SW 1271 (cell line): Measurements from ENCODE around the gene MFN2.

Source experiments
- DNase-seq, 2 experiments: peaks; one replicate each; lab custom pipeline; 2025; lab: John Stamatoyannopoulos, UW

The MFN2 gene

DNA sequence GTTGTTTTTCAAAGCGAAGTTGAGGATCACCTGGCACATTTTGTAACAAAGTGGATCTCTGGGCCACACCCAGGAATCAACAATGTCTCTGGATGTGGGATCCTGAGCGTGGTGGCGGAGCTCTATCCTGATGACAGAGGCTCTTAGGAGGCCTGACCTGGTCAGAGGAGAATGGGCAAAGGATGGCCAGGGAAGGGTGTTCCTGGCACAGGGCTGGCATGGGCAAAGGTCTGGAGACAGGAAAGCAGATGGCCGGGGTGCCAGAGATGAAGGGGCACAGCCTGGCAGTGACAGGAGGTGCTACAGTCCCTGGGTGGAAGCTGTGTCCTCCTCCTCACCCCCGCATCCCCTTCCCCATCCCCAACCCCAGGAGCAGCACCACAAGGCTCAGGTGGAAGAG lies 20.0 kb upstream of the MFN2 start:
- no peak for DNase-seq

DNA sequence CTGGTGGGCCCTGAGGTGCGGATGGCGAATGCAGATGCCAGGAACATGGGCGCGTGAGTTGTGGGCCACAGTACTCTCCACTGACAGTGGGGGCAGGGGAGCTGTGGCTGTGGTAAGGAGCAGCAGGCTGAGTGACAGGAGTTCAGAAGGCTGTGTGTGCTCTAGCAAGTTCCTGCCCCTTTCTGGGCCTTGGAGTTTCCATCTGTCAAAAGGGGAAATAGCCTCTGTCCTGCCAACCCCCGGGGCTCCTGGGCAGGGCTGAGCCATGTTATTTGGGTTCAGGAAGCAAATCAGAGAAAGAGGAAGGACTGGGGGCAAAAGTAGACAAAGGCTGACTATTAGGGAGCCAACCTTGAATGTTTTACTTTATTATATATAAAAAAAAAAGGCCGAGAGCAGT lies 19.5 kb upstream of the MFN2 start:
- no peak for DNase-seq

DNA sequence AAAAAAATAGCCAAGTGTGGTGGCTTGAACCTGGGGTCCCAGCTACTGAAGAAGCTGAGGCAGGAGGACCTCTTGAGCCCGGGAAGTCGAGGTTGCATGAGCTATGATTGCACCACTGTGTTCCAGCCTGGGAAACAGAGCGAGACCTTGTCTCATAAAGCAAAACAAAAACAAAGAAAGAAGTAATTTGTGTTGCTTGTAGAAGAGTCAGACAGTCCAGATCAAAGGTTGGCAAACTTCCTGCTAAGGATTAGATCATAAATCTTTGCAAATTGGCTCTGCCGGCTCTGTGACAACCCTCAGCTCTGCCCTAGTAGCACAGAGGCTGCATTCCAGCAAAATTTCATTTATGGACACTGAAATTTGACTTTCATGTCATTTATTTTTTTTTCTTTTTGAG lies 19.0 kb upstream of the MFN2 start:
- no peak for DNase-seq

DNA sequence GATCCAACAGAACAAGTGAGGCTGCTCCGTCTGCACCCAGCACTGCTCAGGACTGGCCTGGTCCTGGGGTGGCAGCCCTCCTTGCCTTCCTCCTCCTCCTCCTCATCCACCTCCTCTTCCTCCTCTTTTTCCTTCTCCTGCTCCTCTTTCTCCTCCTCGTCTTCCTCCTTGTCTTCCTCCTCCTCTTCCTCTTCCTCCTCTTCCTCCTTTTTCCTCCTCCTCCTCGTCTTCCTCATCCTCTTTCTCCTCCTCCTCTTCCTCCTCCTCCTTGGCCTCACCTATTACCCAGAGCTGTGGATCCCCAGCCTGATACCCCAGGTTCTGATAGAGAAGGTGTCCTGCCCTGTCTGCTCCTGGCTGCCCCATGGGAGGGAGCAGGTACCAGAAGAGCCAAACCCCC lies 16.6 kb upstream of the MFN2 start:
- DNase-seq = no peak

DNA sequence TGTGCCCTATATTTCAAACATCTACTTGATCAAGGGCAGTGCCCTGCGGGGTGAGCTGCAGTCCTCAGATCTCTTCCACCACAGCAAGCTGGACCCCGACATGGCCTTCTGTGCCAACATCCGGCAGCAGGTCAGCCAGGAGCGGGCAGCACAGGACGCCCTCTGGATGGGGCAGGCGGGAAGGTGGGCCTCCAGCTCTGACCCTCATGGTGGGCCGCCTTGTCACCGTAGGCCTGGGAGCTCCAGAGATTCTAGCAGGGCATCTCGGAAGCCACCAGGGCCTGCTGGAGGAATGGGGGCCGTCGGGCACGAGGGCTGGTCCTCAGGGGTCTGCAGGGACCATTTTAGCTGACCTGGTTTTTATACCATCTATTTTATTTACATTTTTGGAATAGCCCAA lies 15.6 kb upstream of the MFN2 start:
- DNase-seq = no peak

DNA sequence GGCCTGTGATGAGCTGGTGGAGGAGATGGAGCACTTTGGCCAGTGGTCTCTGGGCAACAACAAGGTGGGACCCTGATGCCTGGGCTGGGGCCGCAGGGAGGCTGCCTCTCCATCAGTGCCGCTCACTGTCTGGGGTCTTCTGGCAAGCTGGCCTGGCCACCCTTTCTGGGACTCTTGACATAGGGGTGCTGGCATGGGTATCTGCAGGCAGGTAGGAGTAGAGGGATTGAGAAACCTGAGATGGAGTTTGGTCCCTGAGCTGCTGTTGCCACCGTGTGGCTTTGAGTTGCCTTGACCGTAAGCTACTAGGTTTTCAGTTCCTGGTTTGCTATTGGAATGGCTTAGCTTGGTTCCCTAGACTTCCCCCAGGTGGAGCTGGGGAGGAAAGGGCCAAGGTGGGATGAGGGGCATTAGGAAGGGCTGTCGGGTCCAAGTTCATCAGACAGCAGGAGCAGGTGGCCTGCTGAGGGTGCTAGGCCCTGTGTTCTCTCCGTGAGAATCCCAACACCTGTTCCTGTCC lies 13.2 kb upstream of the MFN2 start:
- peak; percentile 9 to 47 for DNase-seq

DNA sequence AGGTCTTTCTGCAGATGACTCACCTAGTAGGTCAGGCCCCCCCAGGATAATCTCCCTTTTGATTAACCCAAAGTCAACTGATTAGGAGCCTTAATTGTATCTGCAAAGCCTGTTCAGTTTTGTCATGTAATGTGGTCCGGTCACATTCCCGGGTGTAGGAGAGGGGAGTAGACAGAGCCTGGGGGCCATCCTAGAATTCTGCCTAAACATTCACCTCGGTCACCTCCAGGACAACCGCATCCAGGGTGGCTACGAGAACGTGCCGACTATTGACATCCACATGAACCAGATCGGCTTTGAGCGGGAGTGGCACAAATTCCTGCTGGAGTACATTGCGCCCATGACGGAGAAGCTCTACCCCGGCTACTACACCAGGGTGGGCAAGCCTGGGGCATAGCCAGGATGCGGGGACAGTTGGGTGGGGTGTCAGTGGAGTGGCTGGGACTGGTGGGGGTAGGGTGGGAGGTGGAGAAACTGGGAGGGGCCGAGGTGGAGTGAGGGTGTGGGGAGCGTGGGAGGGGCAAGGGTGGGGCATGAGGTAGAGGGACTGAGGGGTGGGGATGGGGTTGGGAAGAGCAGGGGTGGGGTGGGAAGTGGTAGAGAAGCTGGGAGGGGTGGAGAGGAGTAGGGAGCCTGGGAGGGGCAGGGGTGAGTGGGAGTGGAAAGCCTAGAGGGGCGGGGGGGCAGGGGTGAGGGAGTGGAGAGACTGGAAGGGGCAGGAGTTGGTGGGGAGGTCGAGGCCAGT lies 9.6 kb upstream of the MFN2 start:
- DNase-seq = no peak

DNA sequence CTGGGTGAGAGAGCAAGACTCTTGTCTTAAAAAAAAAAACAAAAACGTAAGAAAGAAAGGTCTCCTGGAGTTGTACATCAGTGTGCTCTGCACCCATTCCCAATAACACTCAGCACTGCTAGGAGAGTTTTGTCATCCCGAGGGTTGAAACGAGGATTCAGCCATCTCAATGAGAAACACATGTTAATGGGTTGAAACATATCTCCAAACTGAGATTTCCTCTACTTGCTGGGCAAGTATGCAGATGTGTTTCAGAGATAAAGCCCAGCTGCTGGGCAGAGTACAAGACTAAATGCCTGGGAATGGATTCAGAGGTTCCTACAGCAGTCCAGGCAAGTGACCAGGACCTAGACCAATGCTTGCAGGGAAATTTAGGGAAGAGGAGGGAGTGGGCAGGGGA lies 2.6 kb upstream of the MFN2 start:
- DNase-seq = no peak

DNA sequence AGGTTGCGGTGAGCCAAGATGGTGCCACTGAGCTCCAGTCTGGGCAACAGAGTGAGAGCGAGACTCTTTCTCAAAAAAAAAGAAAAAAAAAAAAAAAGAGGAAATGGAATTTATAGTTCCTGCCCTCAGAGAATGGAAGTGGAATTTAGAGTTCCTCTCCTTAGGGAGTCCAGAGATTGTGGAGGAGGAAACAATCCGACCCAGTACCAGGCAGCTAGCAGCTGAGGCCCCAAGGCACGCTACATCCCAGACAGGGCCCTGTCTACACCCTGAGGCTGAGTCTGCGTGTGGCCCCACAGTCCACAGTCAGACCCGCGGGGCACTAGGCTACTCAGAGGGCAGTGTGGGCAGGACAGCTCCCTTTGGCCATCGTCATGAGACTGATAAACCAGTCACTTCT lies 1.9 kb upstream of the MFN2 start:
- DNase-seq = no peak

DNA sequence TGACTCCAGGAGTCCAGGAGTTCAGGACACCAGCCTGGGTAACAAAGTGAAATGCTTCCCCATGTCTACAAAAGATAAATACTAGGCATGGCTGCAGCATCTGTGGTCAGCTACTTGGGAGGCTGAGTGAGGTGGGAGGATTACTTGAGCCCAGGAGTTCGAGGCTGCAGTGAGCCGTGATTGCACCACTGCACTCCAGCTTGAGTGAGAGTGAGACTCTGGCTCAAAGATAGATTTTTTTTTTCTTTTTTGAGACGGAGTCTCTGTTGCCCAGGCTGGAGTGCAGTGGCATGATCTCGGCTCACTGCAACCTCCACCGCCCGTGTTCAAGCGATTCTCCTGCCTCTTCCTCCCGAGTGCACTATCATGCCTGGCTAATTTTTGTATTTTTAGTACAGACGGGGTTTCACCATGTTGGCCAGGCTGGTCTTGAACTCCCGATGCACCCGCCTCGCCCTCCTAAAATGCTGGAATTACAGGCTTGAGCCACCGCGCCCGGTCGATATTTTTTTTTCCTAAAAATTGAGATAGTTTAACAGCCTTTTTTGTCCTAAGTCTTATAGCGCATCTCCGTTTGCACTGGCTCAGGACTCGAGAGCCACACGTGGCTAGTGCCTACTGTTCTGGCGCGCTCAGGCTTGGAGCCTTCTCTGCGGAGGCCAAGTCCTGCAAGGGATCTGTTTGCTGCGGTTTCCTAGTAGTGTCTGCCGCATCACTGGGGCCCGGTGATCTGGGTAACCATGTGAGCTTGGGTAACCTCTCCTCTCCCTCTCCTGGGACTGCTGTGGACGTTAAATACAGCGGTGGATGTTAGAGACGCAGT lies 1.0 kb upstream of the MFN2 start:
- DNase-seq = no peak

DNA sequence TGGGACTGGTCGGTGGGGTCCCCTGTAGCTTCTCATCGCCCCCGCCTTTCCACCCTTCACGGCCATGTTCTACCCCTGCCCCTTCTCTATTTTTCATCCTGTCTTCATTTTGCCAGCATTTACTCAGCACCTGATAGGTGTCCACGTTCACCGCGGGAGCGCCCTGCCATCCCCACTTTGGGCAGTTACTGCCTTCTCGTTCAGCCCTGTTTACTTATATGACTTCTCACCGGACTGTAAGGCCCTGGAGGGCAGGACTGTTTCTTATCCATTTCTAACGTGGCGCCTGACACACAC lies 380 bp downstream of the MFN2 start:
- no peak for DNase-seq

DNA sequence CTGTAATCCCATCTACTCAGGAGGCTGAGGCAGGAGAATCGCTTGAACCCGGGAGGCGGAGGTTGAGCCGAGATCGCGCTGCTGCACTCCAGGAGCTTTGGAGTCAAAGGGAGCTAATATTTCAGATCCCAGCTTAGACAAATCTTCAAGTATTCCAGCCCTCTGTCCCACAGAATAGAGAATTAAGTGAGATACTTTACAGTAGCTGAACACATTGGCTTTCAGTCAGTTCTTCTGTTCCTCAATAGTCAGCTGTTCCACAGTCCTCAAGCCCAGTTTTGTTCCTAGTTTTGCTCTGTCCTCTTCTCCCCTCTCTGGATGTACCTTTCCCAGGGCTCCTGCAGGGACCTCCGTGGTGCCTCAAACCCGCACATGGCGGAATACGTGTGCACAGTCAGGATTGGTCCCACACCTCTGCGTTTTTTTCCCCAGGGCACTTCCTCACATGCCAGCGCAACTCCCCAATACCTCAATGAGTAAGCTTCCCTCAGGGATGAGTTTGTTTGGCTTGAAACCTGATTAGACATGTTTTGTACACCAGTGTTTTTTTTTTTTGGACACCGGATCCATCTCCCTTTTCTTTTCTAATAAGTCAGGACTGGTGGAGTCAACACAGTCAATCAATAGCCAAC lies 1.2 kb downstream of the MFN2 start:
- DNase-seq = no peak

DNA sequence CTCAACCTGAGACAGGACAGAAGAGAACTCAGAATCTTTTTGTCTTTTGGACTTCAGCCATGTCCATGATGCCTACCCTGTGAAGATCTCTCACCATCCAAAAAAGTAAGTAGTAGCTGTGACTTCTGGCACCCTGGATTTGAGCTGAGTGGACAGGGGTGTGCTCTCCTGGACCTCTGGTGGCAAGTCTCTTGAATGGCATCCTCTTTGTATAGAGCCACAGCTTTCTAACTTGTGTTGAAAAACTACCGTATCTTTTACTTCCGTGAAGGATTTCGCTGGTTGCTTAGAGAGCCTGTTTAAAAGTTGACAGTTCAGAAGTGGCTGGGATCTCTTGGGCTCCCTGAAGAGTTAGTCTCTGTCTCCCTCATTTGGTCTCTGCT lies 1.8 kb downstream of the MFN2 start:
- DNase-seq = no peak

DNA sequence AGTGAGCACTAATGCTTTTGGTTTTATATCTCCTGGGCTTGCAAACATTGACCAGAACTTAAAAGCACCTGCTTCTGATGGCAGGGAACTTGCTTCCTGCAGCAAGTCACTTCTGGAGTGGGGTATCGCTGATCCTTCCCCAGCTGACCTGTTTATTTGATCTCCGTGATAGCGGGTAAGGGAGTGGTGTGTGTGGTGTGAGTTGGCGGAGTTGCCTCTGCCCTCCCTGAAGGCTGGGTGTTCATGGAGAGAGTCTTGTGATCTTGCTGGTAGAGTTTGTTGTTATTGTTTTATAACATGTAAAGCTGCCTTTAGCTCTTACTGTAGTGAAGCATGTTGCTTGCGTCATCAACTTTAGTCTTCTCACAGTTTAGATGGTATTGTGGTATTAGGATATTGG lies 3.9 kb downstream of the MFN2 start:
- DNase-seq = no peak

DNA sequence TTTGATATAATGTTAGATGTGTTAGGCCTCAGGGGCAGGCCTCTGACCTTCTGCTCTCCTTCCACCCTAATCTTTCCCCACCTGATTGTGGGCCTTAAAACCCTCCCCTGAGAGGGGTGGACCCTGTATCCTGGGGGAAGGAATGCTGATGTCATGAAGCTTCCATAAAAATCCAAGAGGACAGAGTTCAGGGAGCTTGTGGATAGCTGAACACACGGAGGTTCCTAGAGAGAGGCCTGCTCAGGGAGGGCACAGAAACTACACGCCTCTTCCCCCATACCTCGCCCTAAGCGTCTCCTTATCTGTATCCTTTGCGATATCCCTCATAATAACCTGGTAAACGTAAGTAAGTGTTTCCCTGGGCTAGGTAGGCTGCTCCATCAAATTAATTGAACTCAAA lies 4.3 kb downstream of the MFN2 start:
- DNase-seq = no peak

DNA sequence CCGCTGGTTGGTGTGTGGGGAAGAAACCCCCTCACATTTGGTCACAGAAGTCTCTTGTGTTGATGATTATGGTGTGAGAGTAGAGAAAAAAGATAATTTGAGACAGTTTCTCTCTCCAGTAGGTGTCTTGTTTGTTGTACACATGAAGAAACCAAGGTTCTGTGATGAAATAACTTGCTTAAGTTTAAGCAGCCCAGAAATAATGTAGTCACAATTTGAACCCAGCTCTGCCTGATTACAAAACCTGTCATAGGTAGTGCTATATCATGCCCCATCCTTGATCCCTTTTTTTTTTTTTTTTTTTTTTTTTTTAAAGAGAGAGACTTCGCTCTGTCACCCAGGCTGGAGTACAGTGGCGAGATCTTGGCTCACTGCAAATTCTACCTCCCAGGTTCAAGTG lies 4.9 kb downstream of the MFN2 start:
- DNase-seq = no peak

DNA sequence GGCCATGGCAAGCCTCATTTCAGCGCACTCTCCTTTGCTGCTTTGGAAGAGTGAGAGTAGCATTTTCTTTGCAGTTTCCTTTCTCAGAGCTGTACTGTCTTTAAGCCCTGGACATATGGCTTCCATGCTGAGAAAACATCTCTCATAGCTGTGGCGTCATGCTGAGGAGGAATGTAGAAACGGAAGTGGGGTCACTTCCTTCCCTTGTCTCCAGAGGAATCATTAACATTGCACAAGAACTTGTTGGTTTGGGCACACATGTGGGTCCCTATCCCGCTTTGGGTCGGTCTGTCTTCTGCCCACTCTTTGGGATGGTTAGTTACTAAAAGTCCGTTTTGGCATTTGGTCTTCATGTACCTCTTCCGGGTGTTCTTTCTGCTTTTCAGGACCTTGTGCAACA lies 5.6 kb downstream of the MFN2 start:
- no peak for DNase-seq

DNA sequence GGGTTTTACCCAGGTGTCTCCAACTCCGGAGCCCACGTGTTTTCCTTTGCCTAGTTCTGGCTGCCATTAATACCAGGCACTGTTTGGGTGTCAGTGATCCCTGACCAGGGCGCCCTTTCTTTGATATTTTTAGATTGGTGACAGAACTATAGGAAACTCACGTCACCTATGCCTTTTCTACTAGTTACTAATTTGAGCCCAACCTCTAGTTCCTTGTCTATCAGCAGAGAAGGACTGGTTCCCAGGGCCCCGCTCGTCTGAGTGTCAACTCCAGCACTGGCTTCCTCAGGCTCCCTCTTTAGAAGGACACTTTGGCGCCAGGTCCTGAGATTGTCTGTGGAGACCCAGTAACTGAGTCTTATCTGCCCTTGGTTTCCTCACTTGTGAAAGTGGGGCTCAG lies 9.4 kb downstream of the MFN2 start:
- no peak for DNase-seq

DNA sequence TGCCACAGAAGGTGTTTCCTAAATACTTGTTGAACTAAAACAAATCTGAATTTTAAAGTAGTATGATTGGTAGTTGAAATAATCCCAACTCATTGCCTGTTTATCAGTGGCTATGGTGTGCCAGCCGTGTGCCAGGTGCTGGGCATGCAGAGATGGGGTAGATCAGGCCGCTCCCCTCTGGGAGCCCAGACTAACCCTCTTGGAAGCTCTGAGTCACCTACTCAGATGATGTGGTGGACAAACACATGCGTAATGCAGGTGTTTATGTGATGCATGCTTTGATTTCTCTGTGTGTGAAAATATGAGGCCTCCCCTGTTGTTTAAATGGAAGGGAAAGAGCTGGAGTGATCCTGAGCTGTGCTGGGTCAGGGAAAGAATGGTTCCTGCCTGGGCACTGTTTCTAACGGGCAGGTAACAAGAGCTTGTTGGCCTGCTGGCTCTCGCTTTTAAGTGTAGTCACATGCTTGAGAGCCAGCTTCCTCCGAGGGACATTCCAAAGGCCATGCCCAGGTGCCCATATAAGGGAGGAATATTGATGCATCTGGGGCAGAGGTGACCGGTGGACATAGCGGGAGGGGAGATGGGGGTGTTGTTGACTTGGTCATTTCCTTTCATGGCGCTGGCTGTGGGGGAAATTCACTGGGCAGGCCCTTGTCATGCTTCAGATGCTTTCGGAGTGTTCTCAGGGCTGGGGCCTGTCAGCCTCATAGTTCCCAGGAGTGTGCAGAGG lies 10.2 kb downstream of the MFN2 start:
- no peak for DNase-seq

DNA sequence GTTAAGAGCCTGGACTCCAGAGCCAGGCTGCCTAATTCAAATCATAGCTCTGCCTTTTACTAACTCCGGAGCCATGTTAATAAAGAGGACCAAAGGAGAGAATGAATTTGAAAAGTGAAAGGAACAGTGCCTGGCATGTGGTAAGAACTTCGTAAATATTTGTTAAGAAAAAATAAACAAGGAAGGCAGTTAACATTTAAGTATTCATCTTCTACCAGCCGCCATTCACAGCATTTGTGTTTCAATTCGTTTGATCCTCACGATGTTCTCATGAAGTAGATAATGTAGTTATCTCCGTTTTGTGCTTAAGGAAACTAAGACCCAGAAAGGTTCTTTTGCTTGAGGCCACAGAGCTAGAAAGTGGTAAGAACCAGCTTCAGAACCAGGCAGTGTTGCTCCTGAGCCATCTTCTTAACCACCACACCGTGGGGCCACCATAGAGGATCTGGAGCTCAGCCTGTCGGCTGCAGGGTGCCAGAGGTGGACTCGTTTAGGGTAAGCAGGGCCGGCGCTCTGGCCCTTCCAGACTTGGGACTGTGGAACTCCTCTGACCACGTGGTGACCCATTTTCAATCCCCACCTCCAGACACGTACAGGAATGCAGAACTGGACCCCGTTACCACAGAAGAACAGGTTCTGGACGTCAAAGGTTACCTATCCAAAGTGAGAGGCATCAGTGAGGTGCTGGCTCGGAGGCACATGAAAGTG lies 11.9 kb downstream of the MFN2 start:
- no peak for DNase-seq

DNA sequence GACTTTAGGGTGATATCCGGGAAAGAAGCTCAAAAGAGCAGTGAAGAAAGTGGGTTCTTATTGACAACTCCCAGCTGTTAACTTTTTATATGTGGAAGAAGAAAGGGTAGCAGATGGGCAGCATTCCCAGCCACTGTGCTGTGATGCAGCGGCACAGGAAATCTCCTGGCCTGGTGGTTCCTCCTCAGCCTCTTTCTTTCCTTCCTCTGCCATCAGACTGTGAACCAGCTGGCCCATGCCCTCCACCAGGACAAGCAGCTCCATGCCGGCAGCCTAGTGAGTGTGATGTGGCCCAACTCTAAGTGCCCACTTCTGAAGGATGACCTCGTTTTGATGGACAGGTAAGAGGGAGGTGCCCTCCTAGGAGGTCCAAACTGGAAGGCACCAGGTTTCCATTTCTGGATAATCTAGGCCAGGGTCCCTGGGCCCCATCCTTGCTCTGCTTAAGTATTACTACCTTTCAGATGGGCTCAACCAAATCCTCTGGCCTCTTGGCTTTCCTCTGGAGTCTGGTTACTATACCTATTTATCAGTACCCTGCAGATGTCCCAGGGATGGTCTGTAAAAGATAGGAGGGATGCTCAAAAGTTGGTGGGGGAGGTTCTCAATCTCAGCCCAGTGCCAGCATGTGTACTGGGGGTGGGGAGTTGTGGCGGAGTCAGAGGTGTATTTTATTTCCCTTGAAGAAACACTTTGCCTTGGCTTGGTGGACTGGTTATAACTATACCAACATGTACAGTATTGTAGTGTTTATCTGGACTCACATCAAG lies 17.0 kb downstream of the MFN2 start:
- DNase-seq = no peak
